GM19455 (cell line): Measurements from ENCODE around the gene VPS41.
"Not testable (repeated sequence)": the region's sequence is repeated elsewhere in the genome, so short reads cannot be mapped to it uniquely, and the experiment has no call there.

Experiments
- ATAC-seq: cut with Tn5 transposase; IDR thresholded peaks from one replicate; pipeline ENCODE4 v1.9.1; 2021; ENCODE audit not compliant: unreplicated experiment

The VPS41 gene

DNA sequence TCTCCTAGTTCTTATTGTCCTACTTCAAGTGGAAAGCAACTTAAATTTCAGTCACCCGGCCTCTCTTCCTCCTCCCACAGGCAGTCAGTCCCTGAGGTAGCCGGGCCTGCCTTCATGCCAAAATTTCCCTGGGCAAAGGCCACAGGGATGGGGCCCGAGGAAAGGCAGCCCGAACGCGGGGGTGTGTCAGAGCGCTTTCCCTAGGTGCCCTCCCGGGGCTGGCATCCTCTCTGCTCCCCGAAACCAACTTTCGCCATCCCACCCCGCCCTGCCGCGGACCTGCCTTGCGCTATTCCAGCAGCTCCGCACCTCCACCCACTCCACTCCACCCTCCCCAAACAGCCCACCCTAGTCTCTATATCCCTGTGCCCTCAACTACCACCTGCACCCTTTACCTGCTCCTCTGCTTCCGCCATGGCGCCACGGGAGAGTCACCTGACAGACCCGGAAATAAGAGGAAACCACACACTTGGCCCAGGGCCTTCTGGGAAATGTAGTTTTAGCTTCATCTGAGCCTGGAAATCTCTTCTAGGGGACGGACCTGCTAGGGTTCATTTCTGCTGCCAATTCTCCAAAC is at the start of gene VPS41:
Gene VPS41 (minus strand): TSS at position 433 of the 577 bp plus-strand sequence. CDS start 17 bp downstream, at position 416.
- peak; percentile 96 for ATAC-seq

DNA sequence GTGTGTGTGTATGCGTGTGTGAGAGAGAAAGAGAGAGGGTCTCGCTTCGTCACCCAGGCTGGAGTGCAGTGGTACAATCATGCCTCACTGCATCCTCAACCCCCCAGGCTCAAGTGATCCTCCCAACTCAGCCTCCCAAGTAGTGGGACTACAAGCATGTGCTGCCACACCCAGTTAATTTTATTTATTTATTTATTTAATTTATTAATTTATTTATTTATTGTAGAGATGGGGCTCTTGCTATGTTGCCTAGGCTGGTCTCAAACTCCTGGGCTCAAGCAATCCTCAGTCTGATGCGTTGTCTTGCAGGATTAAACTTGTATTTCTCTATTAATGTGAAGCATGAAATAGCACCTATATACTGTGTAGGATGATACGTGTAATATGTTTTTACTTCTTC is 46.9 kb upstream of the VPS41 start:
- ATAC-seq = no peak

DNA sequence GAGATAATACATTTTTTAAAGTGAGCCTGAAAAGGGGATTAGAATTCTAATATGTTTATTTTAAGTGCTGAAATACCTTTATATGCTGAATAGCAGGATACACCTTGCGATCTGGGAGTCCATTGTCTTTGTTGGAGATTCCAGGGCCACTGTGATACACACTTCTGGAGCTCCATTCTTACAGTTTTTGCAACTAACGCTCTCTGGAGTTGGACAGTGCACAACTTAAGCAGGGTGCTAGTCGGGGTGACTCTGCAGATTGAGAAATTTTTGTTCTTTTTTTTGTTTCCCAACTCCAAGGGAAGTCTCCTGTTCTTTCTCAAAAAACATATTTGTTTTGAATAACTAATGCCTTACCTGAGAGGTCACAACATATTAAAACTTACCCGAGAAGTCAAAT is 45.0 kb upstream of the VPS41 start:
- ATAC-seq = no peak

DNA sequence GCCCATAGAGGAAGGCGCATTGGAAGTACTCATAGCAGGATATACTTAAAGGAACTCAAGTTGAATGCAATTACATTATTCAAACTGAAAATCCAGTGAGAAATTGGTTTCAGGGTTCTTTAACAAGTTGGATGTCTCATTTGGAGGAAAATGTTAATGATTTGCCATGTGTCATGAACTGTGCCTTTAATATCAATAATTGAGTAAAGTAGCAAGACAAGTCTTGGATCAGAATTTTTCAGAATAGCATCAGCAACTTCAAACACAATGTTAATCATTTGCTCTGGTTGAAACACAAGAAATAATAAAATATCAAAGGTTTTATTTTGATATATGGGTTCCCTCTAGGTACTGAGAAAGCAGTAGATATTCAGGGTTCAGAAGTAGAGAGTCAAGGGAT is 44.2 kb upstream of the VPS41 start:
- ATAC-seq = no peak

DNA sequence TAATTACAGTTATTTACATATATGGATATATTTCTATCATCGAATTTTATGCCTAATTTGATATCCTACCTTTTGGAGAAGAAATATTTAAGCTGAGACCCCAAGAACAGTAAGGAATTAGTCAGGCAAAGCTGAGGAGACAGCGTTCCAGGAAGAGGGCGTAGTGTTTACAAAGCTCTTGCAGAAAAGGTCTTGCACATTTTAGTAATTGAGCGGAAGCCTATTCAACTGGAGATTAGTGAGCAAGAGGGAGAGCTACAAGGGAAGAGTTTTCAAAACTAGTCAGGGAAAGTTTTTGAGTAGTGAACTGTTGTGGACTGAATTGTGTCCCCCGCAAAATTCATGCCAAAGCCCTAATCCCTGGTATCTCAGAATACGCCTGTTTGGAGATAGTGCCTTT is 42.2 kb upstream of the VPS41 start:
- ATAC-seq = no peak

DNA sequence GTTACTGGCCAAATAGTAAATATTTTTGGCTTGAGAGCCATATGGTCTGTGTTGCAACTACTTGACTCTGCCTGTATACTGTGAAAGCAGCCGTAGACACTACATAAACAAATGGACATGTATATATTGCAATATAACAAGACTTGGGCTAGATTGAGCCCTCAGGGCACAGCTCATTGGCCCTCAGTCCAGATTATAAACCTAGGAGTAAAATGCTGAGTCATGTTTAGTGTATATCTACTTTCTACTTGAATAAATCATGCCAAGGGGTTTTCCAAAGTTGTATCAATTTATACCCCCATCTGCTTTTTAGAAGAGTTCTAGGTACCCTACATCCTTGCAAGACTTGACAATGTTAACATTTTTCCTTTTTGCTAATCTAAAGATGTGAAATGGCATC is 41.3 kb upstream of the VPS41 start:
- no peak for ATAC-seq

DNA sequence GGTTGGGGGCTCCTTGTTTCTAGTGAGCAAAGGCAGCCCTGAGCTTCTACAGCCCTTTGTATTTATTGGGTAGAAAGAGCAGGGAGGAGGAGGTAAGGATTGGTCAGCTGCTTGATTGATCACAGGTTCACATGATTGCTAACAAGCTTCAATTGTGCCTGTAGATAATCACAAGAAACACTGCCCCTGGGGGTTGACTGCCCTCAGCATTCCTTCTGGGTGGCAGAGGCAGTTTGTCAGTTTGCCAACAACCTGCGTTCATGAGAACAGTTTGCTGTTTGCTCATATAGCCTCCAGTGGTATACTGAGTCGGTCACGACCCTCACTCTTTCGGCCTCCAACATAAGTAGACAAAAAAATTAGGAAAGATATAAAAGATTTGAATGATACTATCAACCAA is 38.5 kb upstream of the VPS41 start:
- not testable (repeated sequence) for ATAC-seq

DNA sequence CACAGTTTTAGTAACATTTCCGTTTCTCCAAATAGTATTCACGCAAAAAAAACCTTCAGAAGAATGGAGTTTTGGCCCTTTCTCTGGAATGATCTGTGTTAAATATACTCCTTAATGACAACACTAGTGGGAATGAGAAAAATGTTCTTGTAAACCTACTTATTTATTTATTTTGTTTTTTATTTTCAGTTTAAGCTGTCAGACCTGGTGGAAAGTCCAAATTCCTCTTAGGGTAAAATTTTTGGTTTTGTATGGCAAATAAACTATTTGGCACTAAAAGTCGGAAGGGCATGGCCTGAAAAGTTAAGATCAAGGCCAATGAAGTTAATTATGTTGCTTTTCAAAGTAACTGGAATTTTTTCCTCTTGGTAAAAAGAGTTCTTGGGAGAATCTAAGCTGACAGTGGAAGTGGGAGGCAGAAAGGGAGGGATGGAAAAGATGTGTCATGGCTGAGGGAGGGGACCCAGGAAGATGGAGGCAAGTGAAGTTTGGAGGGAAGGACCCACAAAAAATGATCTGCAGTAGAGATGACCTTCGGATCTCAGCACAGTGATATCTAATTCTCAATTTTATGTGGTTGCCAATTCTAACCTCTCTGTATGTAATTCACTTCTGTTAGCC is 33.5 kb upstream of the VPS41 start:
- ATAC-seq = no peak

DNA sequence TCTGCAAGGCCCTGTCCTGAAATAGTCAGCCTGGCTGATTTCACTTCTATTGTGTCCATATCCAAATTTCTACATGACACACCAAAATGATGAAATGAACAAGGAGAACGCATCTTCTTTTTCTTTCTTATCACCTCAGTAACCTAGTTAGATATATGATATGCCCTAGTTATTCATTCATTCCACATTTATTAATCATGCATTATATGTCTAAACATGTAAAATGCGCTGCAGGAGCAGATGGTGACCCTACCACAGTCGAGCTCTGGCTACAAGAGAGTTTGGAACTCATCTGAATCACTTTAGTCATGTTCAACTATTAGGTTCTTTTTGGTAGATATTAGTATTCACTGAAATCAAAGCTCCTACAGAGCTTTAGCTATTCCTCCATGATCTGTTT is 31.8 kb upstream of the VPS41 start:
- ATAC-seq = no peak

DNA sequence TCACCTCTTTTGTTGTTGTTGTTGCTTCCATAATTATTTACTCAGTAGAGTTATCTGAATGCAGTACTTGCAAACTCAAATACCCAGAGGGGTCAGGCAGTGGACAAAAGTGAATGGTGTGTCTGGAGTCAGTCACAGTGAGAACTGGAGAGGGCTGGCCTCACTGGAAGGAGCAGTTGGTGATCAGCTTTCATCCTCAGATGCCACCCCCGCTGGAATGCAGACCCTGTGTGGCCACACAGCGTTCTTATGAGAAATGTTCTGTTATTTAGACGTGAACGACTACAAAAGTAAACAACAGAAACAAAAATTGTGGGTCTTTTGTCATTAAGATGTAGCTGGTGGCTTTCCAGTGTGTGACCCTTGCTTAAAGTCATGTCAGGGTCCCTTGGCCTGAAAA is 29.6 kb upstream of the VPS41 start:
- ATAC-seq = no peak

DNA sequence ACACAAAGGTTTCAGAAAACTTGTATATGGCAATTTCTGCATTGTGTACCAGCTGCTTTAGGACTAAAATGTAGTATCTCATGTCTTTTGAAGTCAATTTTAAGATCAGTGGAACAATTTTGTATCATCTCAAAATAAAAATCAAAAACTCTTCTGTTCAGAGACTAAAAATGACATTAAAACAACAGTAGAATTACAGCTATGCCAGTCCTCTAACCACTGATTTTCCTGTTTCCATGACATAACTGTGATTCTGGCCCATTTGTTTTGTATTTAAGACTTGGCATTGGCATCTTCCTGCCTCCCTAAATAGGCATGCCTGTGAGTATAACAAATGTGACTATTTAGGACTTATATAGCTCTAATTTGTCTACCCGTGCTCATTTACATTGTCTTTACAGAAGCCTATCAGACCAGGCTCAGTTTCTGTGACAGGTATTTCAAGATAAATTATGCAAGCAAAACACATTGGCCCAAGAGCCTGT is 29.1 kb upstream of the VPS41 start:
- no peak for ATAC-seq

DNA sequence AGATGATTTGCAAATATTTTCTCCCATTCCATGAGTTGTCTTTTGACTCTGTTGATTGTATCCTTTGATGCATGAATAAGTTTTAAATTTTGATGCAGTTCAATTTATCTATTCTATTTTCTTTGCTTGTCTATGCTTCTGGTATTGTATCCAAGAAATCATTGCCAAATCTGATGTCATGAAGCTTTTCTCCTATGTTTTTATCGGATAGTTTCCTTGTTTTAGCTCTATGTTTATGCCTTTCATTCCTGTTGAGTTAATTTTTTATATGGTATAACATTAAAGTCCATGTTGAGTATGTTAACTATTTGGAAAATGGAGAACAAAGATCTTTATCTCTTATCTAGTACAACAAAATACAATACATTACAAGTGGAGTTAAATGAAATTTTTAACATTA is 27.6 kb upstream of the VPS41 start:
- no peak for ATAC-seq

DNA sequence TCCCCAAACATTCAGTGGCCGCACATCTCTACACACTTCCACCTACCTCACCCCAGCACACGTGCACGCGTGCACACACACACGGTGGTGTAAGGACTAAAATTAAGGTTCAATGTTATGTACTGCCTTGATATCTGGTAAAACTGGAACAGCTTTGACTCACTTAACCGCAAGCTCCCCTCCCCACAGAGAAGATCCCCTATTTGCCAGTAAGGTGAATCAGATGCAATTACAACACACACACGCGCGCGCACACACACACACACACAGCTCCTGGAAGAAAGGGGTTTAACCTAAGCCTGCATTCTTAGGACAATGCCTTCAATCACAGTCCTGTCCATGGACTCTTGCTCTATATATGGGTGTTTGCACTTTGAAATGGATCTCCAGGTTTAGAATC is 25.5 kb upstream of the VPS41 start:
- no peak for ATAC-seq

DNA sequence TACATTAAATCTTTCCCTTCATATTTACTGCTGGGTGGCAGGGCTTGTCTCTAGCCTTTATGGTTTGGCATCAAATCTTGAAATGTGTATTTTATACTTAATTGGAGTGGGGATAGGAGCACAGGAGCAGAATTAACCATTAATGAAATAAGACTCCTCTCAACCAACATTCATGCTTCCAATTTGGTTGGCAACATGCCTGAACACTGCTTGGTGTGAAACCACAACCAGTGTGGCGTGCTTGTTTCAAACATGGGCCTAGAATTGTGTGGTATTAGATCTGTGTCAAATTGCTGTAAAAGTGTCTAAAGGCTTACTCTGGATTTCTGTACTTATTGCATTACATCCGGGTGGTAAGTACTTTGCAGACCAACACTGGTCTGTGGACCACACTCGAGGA is 25.1 kb upstream of the VPS41 start:
- ATAC-seq = no peak

DNA sequence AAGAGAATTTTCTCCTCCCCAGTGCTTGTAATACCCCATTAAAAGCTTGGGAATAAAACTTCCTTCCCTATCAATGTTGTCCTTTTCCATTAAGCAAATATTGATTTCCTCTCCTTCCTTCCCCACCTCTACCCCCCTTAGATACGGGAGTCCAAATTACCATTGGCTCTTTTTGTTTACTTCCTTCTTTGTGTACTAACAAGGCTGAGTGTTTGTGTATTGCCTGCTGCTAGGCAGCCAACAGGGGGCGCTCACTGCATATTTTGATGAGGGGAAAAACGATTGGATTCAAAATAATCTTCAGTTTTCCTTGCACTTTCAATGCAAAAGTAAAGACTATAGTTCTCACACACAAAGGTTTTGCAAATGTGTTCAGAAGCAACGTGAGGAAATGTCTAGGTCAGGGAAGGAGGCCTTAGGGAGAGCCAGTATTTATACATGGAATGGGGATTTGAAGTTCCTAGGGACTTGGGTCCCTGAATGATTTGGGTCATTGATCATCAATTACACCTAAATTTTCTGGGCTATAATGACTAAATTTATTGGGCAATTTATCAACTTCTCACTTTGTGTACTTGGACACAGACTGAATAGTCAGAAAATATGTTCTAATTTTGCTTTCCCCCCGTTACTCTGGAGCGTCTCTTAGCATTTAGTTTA is 23.6 kb upstream of the VPS41 start:
- peak; percentile 91 for ATAC-seq

DNA sequence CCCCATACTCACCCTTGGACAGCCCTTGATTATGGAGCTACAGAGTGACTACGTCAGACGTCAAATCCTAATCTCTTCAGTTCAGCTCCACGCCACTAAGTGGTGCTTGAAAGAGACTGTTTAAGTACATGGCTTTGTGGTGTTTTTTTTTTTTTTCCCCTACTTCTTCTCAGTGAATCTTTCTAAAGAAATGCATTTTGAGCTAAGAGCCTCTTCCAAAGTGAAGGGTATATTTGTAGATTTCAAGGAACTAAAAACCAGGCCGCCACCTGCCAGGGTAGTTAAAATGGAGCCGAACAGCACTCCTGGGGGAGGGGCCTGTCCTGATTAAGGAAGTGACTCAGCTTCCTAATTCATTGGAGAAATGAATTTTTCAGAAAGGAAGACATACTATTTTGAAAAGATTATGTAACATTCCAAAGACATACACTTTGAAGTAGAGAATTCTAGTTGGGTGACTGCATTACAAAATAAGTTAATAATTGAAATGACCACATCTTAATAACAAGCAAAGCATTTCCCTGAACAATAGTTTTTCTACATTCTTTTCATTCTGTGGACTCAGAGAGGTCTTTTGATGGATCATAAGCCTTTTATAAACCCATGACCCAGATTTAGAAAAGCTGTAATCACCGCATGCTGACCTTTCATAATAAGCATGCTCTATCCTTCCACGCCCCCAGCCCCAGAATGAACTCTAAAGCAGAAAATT is 20.6 kb upstream of the VPS41 start:
- no peak for ATAC-seq

DNA sequence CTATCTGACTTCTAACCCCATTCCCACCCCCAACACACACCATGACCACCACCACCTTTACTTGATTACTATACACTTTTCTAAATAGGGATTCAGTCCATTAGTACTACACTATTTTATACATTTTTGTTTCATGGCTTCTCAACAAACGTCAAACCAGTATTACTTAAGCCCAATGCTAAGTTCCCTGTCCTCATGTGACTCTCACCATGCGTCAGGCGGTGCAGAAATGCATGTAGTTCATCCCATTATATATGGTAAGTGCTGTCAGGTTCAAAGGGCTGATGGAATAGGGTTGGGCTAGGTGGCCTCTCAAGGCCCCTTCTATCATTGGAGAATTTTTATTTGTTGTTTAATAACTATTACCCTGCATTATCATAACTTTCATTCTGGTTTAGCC is 19.5 kb upstream of the VPS41 start:
- ATAC-seq = no peak

DNA sequence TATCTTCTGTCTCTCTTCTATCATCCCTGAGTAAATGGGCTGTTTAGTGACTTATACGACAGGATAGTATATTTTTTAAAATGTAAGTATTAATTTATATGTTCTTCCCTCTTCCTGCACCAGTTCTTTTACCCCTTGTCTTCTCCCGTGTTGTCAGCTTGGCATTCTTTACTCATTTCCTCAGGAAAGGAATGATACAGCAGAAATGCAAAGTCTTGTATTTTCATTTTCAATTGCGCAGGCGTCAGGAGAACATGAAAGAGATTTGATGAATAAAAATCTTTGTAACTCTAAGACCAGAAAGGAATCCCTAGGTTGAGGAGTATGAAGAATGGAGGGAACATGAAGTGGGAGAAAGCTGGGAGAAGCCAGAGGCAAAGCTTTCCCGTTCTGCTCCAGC is 18.8 kb upstream of the VPS41 start:
- no peak for ATAC-seq

DNA sequence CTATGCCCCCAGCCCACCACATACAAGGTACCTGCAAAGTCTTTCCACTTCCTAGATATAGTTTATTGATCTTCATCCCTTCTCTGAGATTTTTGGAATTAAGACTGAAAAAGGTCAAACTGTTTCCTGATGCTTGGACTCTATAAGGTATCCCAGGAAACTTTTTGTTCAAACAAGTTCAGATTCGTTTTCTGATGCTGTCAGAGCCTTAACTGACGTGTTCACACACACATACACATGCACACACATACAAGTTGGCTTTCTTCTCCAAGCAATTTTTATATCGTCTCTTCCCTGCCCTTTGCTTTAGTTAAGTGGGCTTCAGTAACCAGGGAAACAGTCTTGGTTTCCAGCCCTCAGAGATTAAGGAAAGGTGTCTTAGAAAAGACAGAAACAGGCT is 11.7 kb upstream of the VPS41 start:
- no peak for ATAC-seq

DNA sequence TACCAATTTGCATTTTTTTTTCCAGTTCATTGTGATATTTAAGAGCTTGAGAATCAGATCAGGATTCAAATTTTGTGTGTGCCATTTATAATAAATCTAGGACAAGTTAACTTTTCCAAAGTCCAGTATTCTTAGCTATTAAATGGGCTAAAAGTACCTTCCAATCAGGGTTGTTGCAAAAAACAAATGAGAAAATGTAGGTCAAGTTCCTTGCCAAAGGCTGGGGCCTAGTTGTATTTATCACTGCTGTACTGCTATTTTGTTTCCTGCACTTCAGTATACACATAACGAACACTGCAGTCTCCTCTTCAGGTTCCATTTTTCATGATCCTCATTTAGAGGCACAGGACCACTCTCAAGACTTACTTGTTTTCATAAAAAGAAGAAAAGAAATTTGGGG is 7.4 kb upstream of the VPS41 start:
- no peak for ATAC-seq

DNA sequence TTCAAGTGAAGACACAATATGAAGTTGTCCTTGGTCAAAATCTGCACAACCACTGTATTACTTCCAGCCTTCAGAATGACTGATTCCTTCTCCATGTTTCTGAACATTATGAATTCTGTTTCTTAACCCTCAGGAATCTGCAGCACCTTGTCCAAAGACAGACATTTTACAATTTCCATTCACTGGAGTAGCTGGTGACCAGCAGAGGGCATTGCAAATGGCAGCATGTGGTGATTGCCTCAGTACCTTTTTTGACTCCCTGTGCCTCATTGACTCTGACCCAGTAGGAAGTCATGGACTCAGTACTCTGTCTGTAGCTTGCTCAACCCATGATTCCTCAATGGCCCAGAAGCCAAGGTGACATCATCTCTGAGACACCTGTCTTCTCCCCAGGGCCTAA is 879 bp upstream of the VPS41 start:
- ATAC-seq = no peak

DNA sequence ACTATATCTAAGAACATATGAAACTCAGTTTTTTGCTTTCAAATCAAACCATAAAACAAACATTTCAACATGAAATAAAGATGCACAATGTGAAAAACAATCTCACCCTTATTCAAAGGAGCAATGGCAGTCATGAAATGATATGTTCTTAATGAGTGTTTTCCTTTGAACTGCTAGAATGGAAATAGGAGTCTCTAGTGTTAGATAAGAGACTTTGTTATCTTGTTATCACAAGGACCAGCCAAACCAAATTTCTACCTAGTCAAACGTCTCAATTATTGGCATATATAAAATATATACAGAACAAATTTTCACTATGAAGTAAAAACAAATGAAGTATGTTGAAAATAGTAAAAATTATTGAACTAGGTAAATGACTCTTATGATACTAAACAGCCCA is 1.2 kb downstream of the VPS41 start:
- ATAC-seq = no peak
